MCF 10A (cell line): ENCODE data around the gene HAP1. TPM values are rescaled to one million over a fixed set of nuclear protein-coding genes. Genes with fewer than 3 reads are reported as not detected.

Experiments used
- BruUV-seq: library from RNA; stranded (reverse); fragments of 400-500 nt; replicated peaks from 2 replicates; lab custom pipeline; 2021; lab: Mats Ljungman, UMichigan
- CTCF ChIA-PET: fragments of 300-600 bp; sonication (Branson Sonifier 250); formaldehyde crosslinking; extraction: SDS; loops from one replicate; lab custom pipeline; 2021; ENCODE audit warnings: antibody characterized with exemption, inconsistent platforms; lab: Yijun Ruan, JAX
- POLR2A ChIA-PET: fragments of 300-600, 350-650 bp; sonication (Branson Sonifier 250); formaldehyde crosslinking; extraction: SDS; loops from one replicate; lab custom pipeline; 2020; ENCODE audit warnings: antibody characterized with exemption, inconsistent platforms; lab: Yijun Ruan, JAX
- DNase-seq: peaks from one replicate; pipeline ENCODE4 v3.0.0-alpha.2; 2018; ENCODE audit not compliant: unreplicated experiment
- H3K27ac Mint-ChIP-seq: one replicate; pipeline ENCODE4 v1.8.0; 2022; ENCODE audit warnings: mild to moderate bottlenecking, low read depth, mixed read lengths; ENCODE audit not compliant: unreplicated experiment
- H3K27me3 Mint-ChIP-seq: one replicate; pipeline ENCODE4 v1.8.0; 2022; ENCODE audit warnings: mixed read lengths; ENCODE audit not compliant: insufficient read depth, unreplicated experiment
- H3K36me3 Mint-ChIP-seq: one replicate; pipeline ENCODE4 v1.8.0; 2022; ENCODE audit warnings: mild to moderate bottlenecking, moderate library complexity, mixed read lengths; ENCODE audit not compliant: insufficient read depth, unreplicated experiment
- H3K4me1 Mint-ChIP-seq: one replicate; pipeline ENCODE4 v1.8.0; 2022; ENCODE audit warnings: mixed read lengths; ENCODE audit not compliant: insufficient read depth, unreplicated experiment
- H3K4me3 Mint-ChIP-seq: one replicate; pipeline ENCODE4 v1.8.0; 2022; ENCODE audit warnings: mild to moderate bottlenecking, moderate library complexity, mixed read lengths; ENCODE audit not compliant: unreplicated experiment
- H3K9me3 Mint-ChIP-seq: one replicate; pipeline ENCODE4 v1.8.0; 2022; ENCODE audit warnings: mixed read lengths; ENCODE audit not compliant: unreplicated experiment
- intact Hi-C: fragments of 100-400 bp; cut with micrococcal nuclease; formaldehyde crosslinking; loops from 2 replicates; pipeline ENCODE4 v1.14.1; 2022
- total RNA-seq: library from RNA; stranded (reverse); gene quantifications from 2 replicates; pipeline ENCODE4 v1.2.3, GENCODE V29; 2022
- TF ChIP-seq, protein P1 (sequence below): fragments of 200-600 bp; IDR thresholded peaks from one replicate; pipeline ENCODE4 v1.8.0; 2022; ENCODE audit warnings: antibody characterized with exemption, mild to moderate bottlenecking; ENCODE audit not compliant: unreplicated experiment

HAP1 gene
- total RNA-seq, 1 experiment from 2014 or later: 0.37 TPM

- peak overlapping the region; percentile 94 for H3K4me3 Mint-ChIP-seq
- ChIA-PET CTCF (interaction anchor here (0.5 to 2.0 kb wide), 14 partner anchors 10 to 801 kb away, joined by 3 to 11 read pairs (median 4); no protein-coding TSS in a partner anchor), POLR2A (interaction anchor here (0.6 to 5.2 kb wide), 71 partner anchors 9 to 1940 kb away, joined by 3 to 136 read pairs (median 4); partner anchors contain the start of genes ACLY, DNAJC7, FKBP10 and GAST)
- H3K36me3 Mint-ChIP-seq: peaks cover 64% of the 10 kb centered on the region
- DNase-seq: peak; percentile 55
- H3K27ac Mint-ChIP-seq: peak overlapping the region; percentile 100
- H3K9me3 Mint-ChIP-seq: no peaks in the 10 kb centered on the region
- no TSS peak for BruUV-seq
- TF ChIP-seq, protein P1, sequence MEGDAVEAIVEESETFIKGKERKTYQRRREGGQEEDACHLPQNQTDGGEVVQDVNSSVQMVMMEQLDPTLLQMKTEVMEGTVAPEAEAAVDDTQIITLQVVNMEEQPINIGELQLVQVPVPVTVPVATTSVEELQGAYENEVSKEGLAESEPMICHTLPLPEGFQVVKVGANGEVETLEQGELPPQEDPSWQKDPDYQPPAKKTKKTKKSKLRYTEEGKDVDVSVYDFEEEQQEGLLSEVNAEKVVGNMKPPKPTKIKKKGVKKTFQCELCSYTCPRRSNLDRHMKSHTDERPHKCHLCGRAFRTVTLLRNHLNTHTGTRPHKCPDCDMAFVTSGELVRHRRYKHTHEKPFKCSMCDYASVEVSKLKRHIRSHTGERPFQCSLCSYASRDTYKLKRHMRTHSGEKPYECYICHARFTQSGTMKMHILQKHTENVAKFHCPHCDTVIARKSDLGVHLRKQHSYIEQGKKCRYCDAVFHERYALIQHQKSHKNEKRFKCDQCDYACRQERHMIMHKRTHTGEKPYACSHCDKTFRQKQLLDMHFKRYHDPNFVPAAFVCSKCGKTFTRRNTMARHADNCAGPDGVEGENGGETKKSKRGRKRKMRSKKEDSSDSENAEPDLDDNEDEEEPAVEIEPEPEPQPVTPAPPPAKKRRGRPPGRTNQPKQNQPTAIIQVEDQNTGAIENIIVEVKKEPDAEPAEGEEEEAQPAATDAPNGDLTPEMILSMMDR: peak; percentile 69
- H3K27me3 Mint-ChIP-seq: no peaks in the 10 kb centered on the region
- peaks cover 6% of the 10 kb centered on the region for H3K4me1 Mint-ChIP-seq
- intact Hi-C loops: no loop called here
Observed at GRCh38 chr17:41689497-41690299, 44.7 kb downstream of the HAP1 start.

GRCh38 chr17:41688641-41689496 lies 45.6 kb downstream of the HAP1 start, which contains the start of gene EIF1:
EIF1 (plus strand) TSS chr17:41688885; CDS start chr17:41689039, 154 bp downstream.
- Mint-ChIP-seq H3K9me3 (no peaks in the 10 kb centered on the region), H3K4me3 (peak within 1 kb of the TSS; percentile 94), H3K27me3 (no peaks in the 10 kb centered on the region), H3K4me1 (peaks cover 6% of the 10 kb centered on the region), H3K27ac (peak within 1 kb of the TSS; percentile 100), H3K36me3 (peaks cover 56% of the 10 kb centered on the region)
- intact Hi-C loops: loop anchor here (1.0 kb wide), 1 partner anchor 10 kb away; no protein-coding TSS in a partner anchor
- TF ChIP-seq, protein P1: no peak
- ChIA-PET CTCF (interaction anchor here (0.5 to 1.9 kb wide), 19 partner anchors 10 to 776 kb away, joined by 3 to 11 read pairs (median 3); no protein-coding TSS in a partner anchor), POLR2A (interaction anchor here (0.5 to 5.2 kb wide), 114 partner anchors 8 to 1768 kb away, joined by 3 to 136 read pairs (median 4); partner anchors contain the start of genes ACLY, CAVIN1, CNP and DNAJC7)
- peak; percentile 100 for DNase-seq
- TSS peak; percentile 43 for BruUV-seq

DNA sequence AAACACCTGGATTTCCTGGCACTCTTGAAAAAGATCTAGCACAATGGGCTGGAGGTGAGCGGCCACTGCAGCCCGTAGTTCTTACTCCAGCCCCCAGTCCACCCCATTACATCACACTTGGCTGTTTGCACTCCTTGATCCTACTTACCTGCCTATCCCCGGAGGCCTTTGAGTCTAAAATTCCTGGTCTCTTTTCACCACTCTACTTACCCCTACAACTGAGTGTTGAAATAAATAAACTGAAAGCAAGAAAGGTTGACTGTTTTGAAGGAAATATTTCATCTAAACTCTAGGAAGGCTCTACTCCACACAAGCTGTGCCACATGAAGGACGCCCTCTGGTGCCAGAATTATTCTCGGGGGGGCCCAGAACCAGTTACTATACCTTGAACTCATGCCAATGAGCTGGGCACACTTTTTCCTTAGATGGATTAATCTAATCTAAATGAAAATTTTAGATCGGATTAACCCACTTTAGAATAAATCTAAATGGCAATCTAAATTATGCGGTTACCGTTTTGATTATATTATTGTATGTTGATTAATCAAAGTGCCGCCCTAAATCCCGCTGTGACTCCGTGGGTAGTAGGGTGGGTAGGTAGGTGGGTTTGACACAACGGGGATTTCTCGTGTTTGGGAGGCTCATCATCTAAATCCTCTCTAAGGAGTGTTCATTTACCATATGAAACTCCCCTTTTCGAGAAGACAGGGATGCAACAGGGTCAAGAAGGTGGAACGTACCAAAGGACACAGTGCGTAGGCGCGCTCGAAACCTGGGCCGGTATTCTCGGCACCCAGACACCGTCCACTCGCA lies 46.4 kb downstream of the HAP1 start:
- peak; percentile 76 for DNase-seq
- peak overlapping the region; percentile 94 for H3K4me3 Mint-ChIP-seq
- ChIA-PET POLR2A (interaction anchor here (0.5 to 5.2 kb wide), 75 partner anchors 8 to 1769 kb away, joined by 3 to 136 read pairs (median 4); partner anchors contain the start of genes ACLY, CAVIN1, CNP and DNAJC7), CTCF (interaction anchor here (0.5 to 1.9 kb wide), 15 partner anchors 9 to 1163 kb away, joined by 3 to 11 read pairs (median 3); no protein-coding TSS in a partner anchor)
- peak overlapping the region; percentile 100 for H3K27ac Mint-ChIP-seq
- intact Hi-C loops: loop anchor here (1.0 kb wide), 1 partner anchor 9 kb away; no protein-coding TSS in a partner anchor
- TSS peak; percentile 92 for BruUV-seq
- H3K27me3 Mint-ChIP-seq: no peaks in the 10 kb centered on the region
- TF ChIP-seq, protein P1: no peak
- H3K9me3 Mint-ChIP-seq: no peaks in the 10 kb centered on the region
- peaks cover 6% of the 10 kb centered on the region for H3K4me1 Mint-ChIP-seq
- peaks cover 48% of the 10 kb centered on the region for H3K36me3 Mint-ChIP-seq
